Measurements from ENCODE around the gene WDR45. TPM values are rescaled to one million over a fixed set of nuclear protein-coding genes. Genes with fewer than 3 reads are reported as not detected.

Gene WDR45
- total RNA-seq, 1 donor from 2014 or later: 49.2 TPM

DNA sequence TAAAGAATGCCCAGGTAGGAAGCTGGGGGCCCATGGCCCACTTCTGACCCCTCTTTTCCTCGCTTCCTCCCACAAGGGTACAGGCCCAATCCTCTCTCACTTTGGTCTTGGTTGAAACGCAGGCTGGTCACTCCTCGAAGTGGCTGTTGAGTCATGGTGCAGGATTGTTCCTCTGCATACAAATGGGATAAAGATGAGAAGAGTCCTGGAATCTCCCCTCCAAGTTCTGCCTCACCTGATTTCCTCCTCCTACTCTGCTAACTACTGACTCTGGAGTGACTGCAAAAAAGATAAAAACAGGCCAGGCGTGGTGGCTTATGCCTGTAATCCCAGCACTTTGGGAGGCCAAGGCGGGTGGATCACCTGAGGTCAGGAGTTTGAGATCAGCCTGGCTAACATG lies 1.7 kb downstream of the WDR45 start:
- H3K4me1 Mint-ChIP-seq (ENCODE audit: low read depth): peaks cover 19% of the 10 kb centered on the region
- H3K27ac Mint-ChIP-seq (ENCODE audit: unreplicated experiment): no peak overlapping the region
- TF ChIP-seq, protein P1, sequence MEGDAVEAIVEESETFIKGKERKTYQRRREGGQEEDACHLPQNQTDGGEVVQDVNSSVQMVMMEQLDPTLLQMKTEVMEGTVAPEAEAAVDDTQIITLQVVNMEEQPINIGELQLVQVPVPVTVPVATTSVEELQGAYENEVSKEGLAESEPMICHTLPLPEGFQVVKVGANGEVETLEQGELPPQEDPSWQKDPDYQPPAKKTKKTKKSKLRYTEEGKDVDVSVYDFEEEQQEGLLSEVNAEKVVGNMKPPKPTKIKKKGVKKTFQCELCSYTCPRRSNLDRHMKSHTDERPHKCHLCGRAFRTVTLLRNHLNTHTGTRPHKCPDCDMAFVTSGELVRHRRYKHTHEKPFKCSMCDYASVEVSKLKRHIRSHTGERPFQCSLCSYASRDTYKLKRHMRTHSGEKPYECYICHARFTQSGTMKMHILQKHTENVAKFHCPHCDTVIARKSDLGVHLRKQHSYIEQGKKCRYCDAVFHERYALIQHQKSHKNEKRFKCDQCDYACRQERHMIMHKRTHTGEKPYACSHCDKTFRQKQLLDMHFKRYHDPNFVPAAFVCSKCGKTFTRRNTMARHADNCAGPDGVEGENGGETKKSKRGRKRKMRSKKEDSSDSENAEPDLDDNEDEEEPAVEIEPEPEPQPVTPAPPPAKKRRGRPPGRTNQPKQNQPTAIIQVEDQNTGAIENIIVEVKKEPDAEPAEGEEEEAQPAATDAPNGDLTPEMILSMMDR (IDR thresholded peaks at IDR 0.05): no peak
- no peak overlapping the region for H3K4me3 Mint-ChIP-seq (ENCODE audit: unreplicated experiment)
- no peaks in the 10 kb centered on the region for H3K9me3 Mint-ChIP-seq (ENCODE audit: low read depth)
- H3K27me3 Mint-ChIP-seq (ENCODE audit: low read depth): no peaks in the 10 kb centered on the region
- H3K36me3 Mint-ChIP-seq (ENCODE audit: low read depth): no peaks in the 10 kb centered on the region
- no peak for DNase-seq (ENCODE audit: low spot score)

DNA sequence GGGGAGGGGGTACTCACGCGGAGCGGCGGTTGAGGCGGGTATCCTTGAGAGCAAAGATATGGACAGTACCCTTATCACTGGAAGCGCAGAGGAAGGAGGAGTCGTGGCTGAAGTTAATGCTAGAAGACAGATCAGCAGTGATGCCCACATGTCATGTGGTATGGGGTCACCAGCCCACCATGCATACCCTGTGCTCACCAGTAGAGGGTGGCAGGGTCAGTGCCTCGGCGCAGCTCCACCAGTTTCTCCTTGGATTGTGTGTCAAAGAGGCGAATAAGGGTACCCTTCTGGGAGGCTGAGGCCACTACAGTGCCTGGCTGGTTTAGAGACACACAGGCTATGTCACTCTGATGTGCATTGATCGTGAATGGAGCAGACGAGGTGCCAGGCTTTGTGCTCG lies 4.3 kb downstream of the WDR45 start:
- Mint-ChIP-seq H3K27ac (ENCODE audit: unreplicated experiment) (peak overlapping the region; percentile 23), H3K9me3 (ENCODE audit: low read depth) (no peaks in the 10 kb centered on the region), H3K4me3 (ENCODE audit: unreplicated experiment) (no peak overlapping the region), H3K36me3 (ENCODE audit: low read depth) (no peaks in the 10 kb centered on the region), H3K27me3 (ENCODE audit: low read depth) (no peaks in the 10 kb centered on the region), H3K4me1 (ENCODE audit: low read depth) (peaks cover 26% of the 10 kb centered on the region)
- no peak for DNase-seq (ENCODE audit: low spot score)
- TF ChIP-seq, protein P1 (IDR thresholded peaks at IDR 0.05): no peak

DNA sequence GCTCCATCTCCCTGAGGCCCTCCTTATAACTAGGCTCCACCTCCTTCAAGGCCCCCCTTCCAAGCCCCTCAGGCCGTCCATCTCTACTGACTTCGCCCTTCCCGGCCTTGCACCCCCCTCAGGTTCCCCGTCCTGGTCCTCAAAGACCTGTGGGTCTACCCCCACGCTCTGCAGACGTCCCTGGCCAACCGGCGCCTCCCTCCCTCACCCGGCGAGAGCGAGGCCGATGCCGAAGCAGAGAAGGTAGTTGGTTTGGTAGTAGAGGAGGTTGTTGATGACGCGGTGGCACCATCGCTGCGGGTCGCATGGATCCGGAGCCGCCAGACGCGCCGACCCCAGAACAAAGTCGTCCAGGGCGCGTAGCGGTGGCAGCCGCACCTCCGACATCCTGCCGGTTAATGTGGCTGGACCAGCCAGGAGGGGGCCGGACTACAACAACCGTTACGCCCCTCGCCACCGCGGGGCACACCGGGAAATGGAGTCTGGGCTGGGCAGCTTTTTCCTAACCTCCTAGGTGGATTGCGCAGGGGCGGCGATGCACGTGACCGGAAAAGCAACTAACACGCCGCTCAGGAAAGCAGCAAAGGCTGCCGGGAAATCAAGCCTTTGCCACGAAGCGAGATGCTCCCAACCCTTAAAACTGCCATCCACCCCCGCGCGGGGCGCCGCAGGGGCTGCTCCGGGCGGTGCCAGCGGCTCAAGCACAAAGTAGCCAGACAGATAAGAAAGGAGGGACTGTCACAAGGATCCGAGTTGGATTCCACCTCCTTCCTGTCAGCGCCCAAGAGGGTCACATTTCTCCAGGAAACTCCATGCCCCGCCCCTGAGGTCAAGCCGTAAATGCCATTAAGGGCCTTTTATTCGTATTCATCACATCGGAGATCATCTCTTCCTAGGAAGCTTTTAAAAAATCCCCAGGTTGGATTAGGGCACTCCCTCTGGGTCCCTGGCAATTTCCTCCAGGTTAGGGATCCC lies 5.8 kb downstream of the WDR45 start, which contains the start of gene PRAF2:
Gene PRAF2, minus strand, starts transcription at position 402 of the 975 bp plus-strand sequence. Its CDS starts 15 bp downstream, at position 387.
- TF ChIP-seq, protein P1 (IDR thresholded peaks at IDR 0.05): no peak
- Mint-ChIP-seq H3K9me3 (ENCODE audit: low read depth) (no peaks in the 10 kb centered on the region), H3K27me3 (ENCODE audit: low read depth) (no peaks in the 10 kb centered on the region), H3K4me3 (ENCODE audit: unreplicated experiment) (peak within 1 kb of the TSS; percentile 81), H3K36me3 (ENCODE audit: low read depth) (no peaks in the 10 kb centered on the region), H3K4me1 (ENCODE audit: low read depth) (peaks cover 20% of the 10 kb centered on the region), H3K27ac (ENCODE audit: unreplicated experiment) (peak within 1 kb of the TSS; percentile 85)
- DNase-seq (ENCODE audit: low spot score): peak; percentile 95

DNA sequence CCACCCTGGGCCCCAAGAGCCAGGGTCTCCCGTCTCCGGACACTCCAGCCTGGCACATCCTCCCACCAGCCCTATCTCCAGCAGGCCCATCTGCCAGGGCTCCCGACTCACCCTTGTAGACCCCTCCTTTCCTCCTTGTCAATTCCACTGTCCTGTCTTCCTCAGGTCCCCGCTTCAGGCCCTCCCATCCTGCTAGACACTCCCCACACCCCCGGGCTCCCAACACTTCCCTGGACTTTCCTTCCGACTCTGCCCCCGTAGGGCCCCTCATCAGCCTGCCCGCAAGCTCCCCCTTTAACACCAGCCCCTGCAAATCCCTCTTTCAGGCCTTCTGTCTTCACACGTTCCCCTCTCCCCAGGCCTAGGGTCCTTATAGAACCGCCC lies 7.0 kb downstream of the WDR45 start:
- H3K27me3 Mint-ChIP-seq (ENCODE audit: low read depth): no peaks in the 10 kb centered on the region
- peak overlapping the region; percentile 20 for H3K27ac Mint-ChIP-seq (ENCODE audit: unreplicated experiment)
- H3K36me3 Mint-ChIP-seq (ENCODE audit: low read depth): no peaks in the 10 kb centered on the region
- H3K4me3 Mint-ChIP-seq (ENCODE audit: unreplicated experiment): peak overlapping the region; percentile 81
- peaks cover 16% of the 10 kb centered on the region for H3K4me1 Mint-ChIP-seq (ENCODE audit: low read depth)
- TF ChIP-seq, protein P1 (IDR thresholded peaks at IDR 0.05): no peak
- DNase-seq (ENCODE audit: low spot score): no peak
- no peaks in the 10 kb centered on the region for H3K9me3 Mint-ChIP-seq (ENCODE audit: low read depth)

DNA sequence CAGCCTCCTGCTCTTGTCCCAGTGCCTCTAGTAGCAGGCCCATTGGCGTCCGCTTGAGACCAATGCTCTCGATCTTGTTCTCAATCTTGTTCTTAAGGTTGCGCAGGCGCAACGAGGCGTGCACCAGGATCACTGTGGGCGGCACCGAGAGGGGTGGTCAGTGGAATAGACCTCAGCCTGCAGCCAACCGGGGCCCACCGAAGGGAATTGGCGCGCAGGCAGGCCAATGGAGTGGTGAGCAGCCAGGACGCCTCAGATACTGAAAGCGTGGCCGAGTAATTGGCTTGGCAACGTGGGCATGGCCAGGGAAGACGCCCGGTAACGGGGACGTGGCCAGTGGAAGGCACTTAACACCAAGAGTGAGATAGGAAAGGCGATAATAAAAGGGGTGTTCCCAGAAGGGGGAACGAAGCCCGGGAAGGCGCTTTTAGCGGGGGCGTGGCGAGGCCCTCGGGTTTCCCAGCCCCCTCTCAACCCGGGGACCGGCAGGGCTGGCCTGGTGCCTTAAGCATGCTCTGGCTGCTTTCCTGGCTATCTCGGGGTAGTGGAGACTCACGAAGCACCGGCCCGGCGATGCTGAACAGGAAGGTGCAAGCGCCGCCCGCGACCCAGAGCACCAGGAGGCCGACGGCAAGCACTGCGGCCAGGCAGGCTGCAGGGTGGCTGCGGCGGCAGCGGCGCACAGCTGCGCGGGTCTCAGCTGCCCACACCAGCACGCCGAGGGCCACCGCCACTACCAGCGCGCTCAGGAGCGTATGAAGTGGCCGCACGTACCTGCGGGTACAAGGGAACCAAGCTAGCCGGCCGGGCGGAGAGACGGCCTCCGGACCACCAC lies 7.6 kb downstream of the WDR45 start:
- H3K9me3 Mint-ChIP-seq (ENCODE audit: low read depth): no peaks in the 10 kb centered on the region
- no peaks in the 10 kb centered on the region for H3K36me3 Mint-ChIP-seq (ENCODE audit: low read depth)
- H3K4me1 Mint-ChIP-seq (ENCODE audit: low read depth): peaks cover 16% of the 10 kb centered on the region
- H3K27me3 Mint-ChIP-seq (ENCODE audit: low read depth): no peaks in the 10 kb centered on the region
- no peak overlapping the region for H3K27ac Mint-ChIP-seq (ENCODE audit: unreplicated experiment)
- TF ChIP-seq, protein P1 (IDR thresholded peaks at IDR 0.05): no peak
- no peak for DNase-seq (ENCODE audit: low spot score)
- H3K4me3 Mint-ChIP-seq (ENCODE audit: unreplicated experiment): peak overlapping the region; percentile 81
